GM12878 (cell line): Measurements from ENCODE around the gene TAOK2. TPM values are rescaled to one million over a fixed set of nuclear protein-coding genes. Genes with fewer than 3 reads are reported as not detected.
"Not testable (repeated sequence)": the region's sequence is repeated elsewhere in the genome, so short reads cannot be mapped to it uniquely, and the experiment has no call there.

Experiments used
- ATAC-seq: fragments of 200-7000 bp; cut with Tn5 transposase; 3 replicates; pipeline ENCODE4 v1.9.1; 2020; ENCODE audit warnings: mild to moderate bottlenecking, moderate library complexity
- BruUV-seq: library from RNA; stranded (reverse); fragments of 400-500 nt; replicated peaks from 2 replicates; lab custom pipeline; 2021; lab: Mats Ljungman, UMichigan
- CTCF ChIA-PET: fragments of 300-600 bp; sonication (Branson Sonifier 250); formaldehyde crosslinking; extraction: SDS; loops from one replicate; lab custom pipeline; 2021; ENCODE audit warnings: inconsistent platforms; lab: Yijun Ruan, JAX
- POLR2A ChIA-PET: fragments of 350-600 bp; formaldehyde crosslinking; extraction: SDS; loops from one replicate; lab custom pipeline; 2021; ENCODE audit warnings: inconsistent platforms; lab: Charles Lee
- RAD21 ChIA-PET: fragments of 300-600 bp; sonication (Branson Sonifier 250); formaldehyde crosslinking; loops from one replicate; lab custom pipeline; 2023; ENCODE audit warnings: antibody characterized with exemption; ENCODE audit not compliant: unreplicated experiment; lab: Charles Lee
- SMC1A ChIA-PET: fragments of 300-600 bp; sonication (Branson Sonifier 250); formaldehyde crosslinking; loops from one replicate; lab custom pipeline; 2023; ENCODE audit not compliant: unreplicated experiment, uncharacterized antibody; lab: Charles Lee
- DNase-seq: peaks from one replicate; pipeline ENCODE4 v3.0.0-alpha.2; 2011; ENCODE audit warnings: low read depth, low spot score
- FAIRE-seq: peaks from 3 replicates; lab custom pipeline; 2011; peaks lifted over from hg19 to GRCh38; lab: Jason Lieb, UNC
- H2AFZ ChIP-seq: 2 replicates; pipeline ENCODE4 v1.6.0; 2011; ENCODE audit warnings: low read depth, low read length, control low read depth; ENCODE audit not compliant: control insufficient read depth
- H3K27ac ChIP-seq: 2 replicates; pipeline ENCODE4 v1.5.1; 2011; ENCODE audit warnings: control low read depth; ENCODE audit not compliant: control insufficient read depth, insufficient read depth
- H3K27me3 ChIP-seq, 2 experiments: replicated peaks in 1 of 2; 2 replicates each; pipeline versions ENCODE4 v1.6.0 to v1.6.1; 2011; ENCODE audit warnings: low read length in 1 of 2; ENCODE audit not compliant: control insufficient read depth in 2 of 2, insufficient read depth in 2 of 2
- H3K36me3 ChIP-seq, 2 experiments: 2 replicates each; pipeline ENCODE4 v1.5.1; 2011; ENCODE audit warnings: low read length in 1 of 2; ENCODE audit not compliant: control insufficient read depth in 2 of 2, insufficient read depth in 2 of 2
- H3K4me1 ChIP-seq: 2 replicates; pipeline ENCODE4 v1.6.1; 2011; ENCODE audit warnings: mild to moderate bottlenecking, low read length, moderate library complexity, mixed read lengths; ENCODE audit not compliant: control insufficient read depth, insufficient read depth
- H3K4me2 ChIP-seq: 2 replicates; pipeline ENCODE4 v1.6.0; 2011; ENCODE audit warnings: control low read depth; ENCODE audit not compliant: control insufficient read depth, insufficient read depth
- H3K4me3 ChIP-seq: fragments of 200-600 bp; sonication (generic); 2 replicates; pipeline ENCODE4 v1.5.1; 2016
- H3K79me2 ChIP-seq: 2 replicates; pipeline ENCODE4 v1.6.0; 2011; ENCODE audit warnings: low read length; ENCODE audit not compliant: control insufficient read depth, insufficient read depth
- H3K9ac ChIP-seq: 2 replicates; pipeline ENCODE4 v1.8.0; 2011; ENCODE audit warnings: low read length, control low read depth, mixed read lengths; ENCODE audit not compliant: control insufficient read depth, insufficient read depth
- H3K9me3 ChIP-seq: replicated peaks from 3 replicates; pipeline ENCODE4 v1.5.1; 2011; ENCODE audit warnings: mild to moderate bottlenecking, low read length; ENCODE audit not compliant: control insufficient read depth, insufficient read depth
- H4K20me1 ChIP-seq: 2 replicates; pipeline ENCODE4 v1.6.0; 2011; ENCODE audit not compliant: control insufficient read depth, insufficient read depth
- EGR1 ChIP-seq, 2 experiments: IDR thresholded peaks; 1 replicate in 1 of 2; 2 replicates in 1 of 2; pipeline ENCODE4 v1.6.1; 2011 to 2012; ENCODE audit warnings: low read depth in 2 of 2, low read length in 2 of 2, borderline replicate concordance in 1 of 2, mild to moderate bottlenecking in 1 of 2, moderate library complexity in 1 of 2
- PML ChIP-seq: IDR thresholded peaks from 2 replicates; pipeline ENCODE4 v1.6.1; 2012; ENCODE audit warnings: low read length, inconsistent platforms
- POLR2AphosphoS5 ChIP-seq: IDR thresholded peaks from 2 replicates; pipeline ENCODE4 v1.6.1; 2011; ENCODE audit warnings: mild to moderate bottlenecking, low read length, inconsistent platforms
- POU2F2 ChIP-seq: IDR thresholded peaks from 3 replicates; pipeline ENCODE4 v1.6.1; 2011; ENCODE audit warnings: low read depth, mild to moderate bottlenecking, low read length, borderline replicate concordance
- STAT1 ChIP-seq: fragments of 450-650 bp; conservative IDR thresholded peaks from 2 replicates; pipeline ENCODE4 v1.6.1; 2014; ENCODE audit warnings: antibody characterized with exemption, mild to moderate bottlenecking
- ZNF217 ChIP-seq: fragments of 450-650 bp; IDR thresholded peaks from 2 replicates; pipeline ENCODE4 v1.6.1; 2017; ENCODE audit warnings: antibody characterized with exemption, mild to moderate bottlenecking
- ZNF24 ChIP-seq: fragments of 450-650 bp; IDR thresholded peaks from 2 replicates; pipeline ENCODE4 v1.6.1; 2017; ENCODE audit warnings: antibody characterized with exemption, mild to moderate bottlenecking
- ZNF274 ChIP-seq: IDR thresholded peaks from one replicate; pipeline ENCODE4 v1.8.0; 2011; ENCODE audit not compliant: insufficient read length, insufficient read depth
- ZNF622 ChIP-seq: fragments of 450-650 bp; IDR thresholded peaks from 2 replicates; pipeline ENCODE4 v1.6.1; 2017; ENCODE audit warnings: mild to moderate bottlenecking, inconsistent platforms
- ZZZ3 ChIP-seq: IDR thresholded peaks from 2 replicates; pipeline ENCODE4 v1.6.1; 2011; ENCODE audit warnings: low read depth; ENCODE audit not compliant: control insufficient read depth, insufficient read length
- WGBS: methylation state at CpG from one replicate; pipeline ENCODE4 v1.1.6; 2016; ENCODE audit warnings: low lambda C conversion rate; ENCODE audit not compliant: insufficient replicate concordance, insufficient coverage; ENCODE audit errors: missing lambda C conversion rate; 5-methylcytosine and 5-hydroxymethylcytosine counted together
- in situ Hi-C: fragments of 300-500 bp; cut with MboI; formaldehyde crosslinking; loops from 9 replicates; pipeline ENCODE4 v1.14.3; 2018; ENCODE audit warnings: mixed read lengths
- intact Hi-C: fragments of 100-400 bp; cut with micrococcal nuclease; formaldehyde crosslinking; loops from one replicate; pipeline ENCODE4 v1.14.2; 2022; ENCODE audit not compliant: unreplicated experiment
- polyA plus RNA-seq, 11 experiments: library from polyadenylated mRNA; depleted of rRNA in 4 of 11; unstranded in 6 of 11; stranded (reverse) in 5 of 11; fragments of >200 nt; fragmentation: Nextera tagmentation in 4 of 11; fragmentation: Illumina TruSeq in 1 of 11; extraction: Ambion mirVana in 4 of 11; extraction: Trizol in 1 of 11; gene quantifications; 1 replicate in 1 of 11; 2 replicates in 10 of 11; pipeline versions ENCODE4 v1.2.1 to v1.2.3, GENCODE V29; 2011 to 2016; ENCODE audit warnings: inconsistent platforms in 2 of 11, missing spikeins in 2 of 11, low read depth in 1 of 11
- total RNA-seq, 4 experiments: library from RNA; depleted of rRNA in 3 of 4; stranded (reverse); fragments of >200 nt in 3 of 4; fragmentation: Illumina TruSeq in 1 of 4; extraction: Trizol in 1 of 4; gene quantifications; 2 replicates each; pipeline versions ENCODE4 v1.2.1 to v1.2.3, GENCODE V29; 2013 to 2021
- TF ChIP-seq, protein P1 (sequence below): IDR thresholded peaks from 2 replicates; pipeline ENCODE4 v1.6.1; 2012; ENCODE audit warnings: low read depth, low read length, improper control_type of control experiment
- TF ChIP-seq, protein P2 (sequence below): IDR thresholded peaks from 2 replicates; pipeline ENCODE4 v1.6.1; 2012; ENCODE audit warnings: low read depth, low read length, improper control_type of control experiment
- TF ChIP-seq, protein P3 (sequence below): fragments of 450-650 bp; IDR thresholded peaks from 2 replicates; pipeline ENCODE4 v1.6.1; 2018; ENCODE audit warnings: mild to moderate bottlenecking, low read depth, moderate library complexity; ENCODE audit not compliant: partially characterized antibody

Gene TAOK2
- total and polyA plus RNA-seq, 10 of the 15 experiments (the other 5 are each of a cell fraction or from before 2014, with no cell fraction given), result 0.14 to 40.2 (median 11.6) TPM

DNA sequence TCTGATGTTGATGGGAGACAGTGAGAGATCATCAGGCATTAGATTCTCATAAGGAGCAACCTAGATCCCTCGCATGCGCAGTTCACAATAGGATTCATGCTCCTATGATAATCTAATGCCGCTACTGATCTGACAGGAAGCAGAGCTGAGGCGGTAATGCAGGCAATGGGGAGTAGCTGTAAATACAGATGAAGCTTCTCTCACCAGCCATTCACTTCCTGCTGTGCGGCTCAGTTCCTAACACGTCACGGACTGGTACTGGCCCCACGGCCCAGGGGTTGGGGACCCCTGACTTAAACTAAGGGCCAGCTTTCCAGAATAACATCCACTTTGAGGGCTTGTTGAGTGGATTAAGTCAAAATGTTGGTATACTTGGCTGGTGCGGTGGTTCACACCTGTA, 14.4 kb upstream of the TAOK2 start:
- CTCF ChIA-PET, result no interaction called here
- in situ Hi-C loops, result no loop called here

DNA sequence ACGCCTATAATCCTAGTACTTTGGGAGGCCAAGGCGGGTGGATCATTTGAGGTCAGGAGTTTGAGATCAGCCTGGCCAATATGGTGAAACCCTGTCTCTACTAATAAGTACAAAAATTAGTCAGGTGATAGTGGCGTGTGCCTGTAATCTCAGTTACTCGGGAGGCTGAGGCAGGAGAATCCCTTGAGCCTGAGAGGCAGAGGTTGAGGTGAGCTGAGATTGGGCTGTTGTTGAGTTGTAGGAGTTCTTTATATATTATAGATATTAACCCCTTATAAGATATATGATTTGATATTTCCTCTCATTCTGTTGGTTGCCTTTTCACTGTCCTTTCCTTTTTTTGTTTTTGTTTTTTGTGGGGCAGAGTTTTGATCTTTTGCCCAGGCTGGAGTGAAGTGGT, 13.8 kb upstream of the TAOK2 start:
- H3K4me2 ChIP-seq, H3K9me3 ChIP-seq, CTCF ChIA-PET, in situ Hi-C loops, DNase-seq, H3K27ac ChIP-seq, H3K4me3 ChIP-seq, H2AFZ ChIP-seq, H3K4me1 ChIP-seq, RAD21 ChIA-PET, BruUV-seq, H4K20me1 ChIP-seq, FAIRE-seq, ATAC-seq, H3K36me3 ChIP-seq, H3K79me2 ChIP-seq, H3K27me3 ChIP-seq, H3K9ac ChIP-seq, SMC1A ChIA-PET: not testable (repeated sequence)
- POLR2A ChIA-PET, result interaction anchor here (3.4 kb wide), 1 partner anchor 14 kb away, joined by 53 read pairs; the partner anchor contains the start of gene TAOK2
- intact Hi-C loops, result loop anchor here (5.0 kb wide), 1 partner anchor 33 kb away; the partner anchor contains the start of gene KCTD13
- WGBS, result 63% methylated on average over 4 of the region's 4 CpGs

More for the DNA sequence above, 14.4 kb upstream of the TAOK2 start:
- SMC1A ChIA-PET, result no interaction called here
- H4K20me1 ChIP-seq, result no peaks in the 10 kb centered on the region
- intact Hi-C loops, result no loop called here
- no peak overlapping the region for H2AFZ ChIP-seq
- TF ChIP-seq, protein P1, sequence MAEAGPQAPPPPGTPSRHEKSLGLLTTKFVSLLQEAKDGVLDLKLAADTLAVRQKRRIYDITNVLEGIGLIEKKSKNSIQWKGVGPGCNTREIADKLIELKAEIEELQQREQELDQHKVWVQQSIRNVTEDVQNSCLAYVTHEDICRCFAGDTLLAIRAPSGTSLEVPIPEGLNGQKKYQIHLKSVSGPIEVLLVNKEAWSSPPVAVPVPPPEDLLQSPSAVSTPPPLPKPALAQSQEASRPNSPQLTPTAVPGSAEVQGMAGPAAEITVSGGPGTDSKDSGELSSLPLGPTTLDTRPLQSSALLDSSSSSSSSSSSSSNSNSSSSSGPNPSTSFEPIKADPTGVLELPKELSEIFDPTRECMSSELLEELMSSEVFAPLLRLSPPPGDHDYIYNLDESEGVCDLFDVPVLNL, result no peak
- TF ChIP-seq, protein P2, sequence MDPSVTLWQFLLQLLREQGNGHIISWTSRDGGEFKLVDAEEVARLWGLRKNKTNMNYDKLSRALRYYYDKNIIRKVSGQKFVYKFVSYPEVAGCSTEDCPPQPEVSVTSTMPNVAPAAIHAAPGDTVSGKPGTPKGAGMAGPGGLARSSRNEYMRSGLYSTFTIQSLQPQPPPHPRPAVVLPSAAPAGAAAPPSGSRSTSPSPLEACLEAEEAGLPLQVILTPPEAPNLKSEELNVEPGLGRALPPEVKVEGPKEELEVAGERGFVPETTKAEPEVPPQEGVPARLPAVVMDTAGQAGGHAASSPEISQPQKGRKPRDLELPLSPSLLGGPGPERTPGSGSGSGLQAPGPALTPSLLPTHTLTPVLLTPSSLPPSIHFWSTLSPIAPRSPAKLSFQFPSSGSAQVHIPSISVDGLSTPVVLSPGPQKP, result no peak
- no peak for TF ChIP-seq ZNF217
- TF ChIP-seq POLR2AphosphoS5, result no peak
- TF ChIP-seq, protein P3, sequence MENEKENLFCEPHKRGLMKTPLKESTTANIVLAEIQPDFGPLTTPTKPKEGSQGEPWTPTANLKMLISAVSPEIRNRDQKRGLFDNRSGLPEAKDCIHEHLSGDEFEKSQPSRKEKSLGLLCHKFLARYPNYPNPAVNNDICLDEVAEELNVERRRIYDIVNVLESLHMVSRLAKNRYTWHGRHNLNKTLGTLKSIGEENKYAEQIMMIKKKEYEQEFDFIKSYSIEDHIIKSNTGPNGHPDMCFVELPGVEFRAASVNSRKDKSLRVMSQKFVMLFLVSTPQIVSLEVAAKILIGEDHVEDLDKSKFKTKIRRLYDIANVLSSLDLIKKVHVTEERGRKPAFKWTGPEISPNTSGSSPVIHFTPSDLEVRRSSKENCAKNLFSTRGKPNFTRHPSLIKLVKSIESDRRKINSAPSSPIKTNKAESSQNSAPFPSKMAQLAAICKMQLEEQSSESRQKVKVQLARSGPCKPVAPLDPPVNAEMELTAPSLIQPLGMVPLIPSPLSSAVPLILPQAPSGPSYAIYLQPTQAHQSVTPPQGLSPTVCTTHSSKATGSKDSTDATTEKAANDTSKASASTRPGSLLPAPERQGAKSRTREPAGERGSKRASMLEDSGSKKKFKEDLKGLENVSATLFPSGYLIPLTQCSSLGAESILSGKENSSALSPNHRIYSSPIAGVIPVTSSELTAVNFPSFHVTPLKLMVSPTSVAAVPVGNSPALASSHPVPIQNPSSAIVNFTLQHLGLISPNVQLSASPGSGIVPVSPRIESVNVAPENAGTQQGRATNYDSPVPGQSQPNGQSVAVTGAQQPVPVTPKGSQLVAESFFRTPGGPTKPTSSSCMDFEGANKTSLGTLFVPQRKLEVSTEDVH, result no peak
- no peak for TF ChIP-seq PML
- no peak for TF ChIP-seq POU2F2
- no peak for TF ChIP-seq ZNF622
- no peak for TF ChIP-seq ZNF24
- no peak for TF ChIP-seq ZNF274
- no peak for TF ChIP-seq EGR1 (IDR thresholded peaks at IDR 0.05; ENCODE audit: borderline replicate concordance in 1 of 2, low read depth in 2 of 2, low read length in 2 of 2)
- TF ChIP-seq ZZZ3, result no peak
- no peak for TF ChIP-seq STAT1
- RAD21 ChIA-PET, result no interaction called here
- no peaks in the 10 kb centered on the region for H3K36me3 ChIP-seq
- no peaks in the 10 kb centered on the region for H3K9me3 ChIP-seq
- no peak overlapping the region for H3K9ac ChIP-seq
- WGBS, result 86% methylated on average over 9 of the region's 9 CpGs
- DNase-seq (no peak), FAIRE-seq (no peak), ATAC-seq (no peak)
- POLR2A ChIA-PET, result no interaction called here
- H3K79me2 ChIP-seq, result peaks cover 4% of the 10 kb centered on the region; the same call in 1 of the 2 replicates
- no peaks in the 10 kb centered on the region for H3K27me3 ChIP-seq
- peaks cover 2% of the 10 kb centered on the region; the same call in 1 of the 2 replicates for H3K4me1 ChIP-seq
- no peak overlapping the region for H3K27ac ChIP-seq
- BruUV-seq, result no TSS peak
- no peak overlapping the region for H3K4me3 ChIP-seq
- no peak overlapping the region for H3K4me2 ChIP-seq
